CD4-positive, CD25-positive, alpha-beta regulatory T cell (primary cell): ENCODE results near the gene BDKRB2. TPM values are rescaled to one million over a fixed set of nuclear protein-coding genes. Genes with fewer than 3 reads are reported as not detected.

Experiments
- ATAC-seq, 2 donors: fragments of 150-1000 bp; cut with Tn5 transposase; one replicate each; pipeline ENCODE4 v1.10.0; 2021; ENCODE audit warnings: low read depth in 2 of 2, moderate number of reproducible peaks in 2 of 2, moderate library complexity in 1 of 2
- DNase-seq, 3 donors: peaks; one replicate each; pipeline versions ENCODE4 v3.0.0 to v3.0.0-alpha.2; 2012 to 2022; ENCODE audit warnings: mixed read lengths in 1 of 3
- H3K27ac ChIP-seq: one replicate; pipeline ENCODE4 v1.7.0; 2013; ENCODE audit warnings: mild to moderate bottlenecking, low read length; ENCODE audit not compliant: insufficient read depth, poor library complexity, severe bottlenecking
- H3K27me3 ChIP-seq: one replicate; pipeline ENCODE4 v1.7.0; 2013; ENCODE audit warnings: low read length; ENCODE audit not compliant: control insufficient read depth, insufficient read depth
- H3K36me3 ChIP-seq: one replicate; pipeline ENCODE4 v1.7.0; 2013; ENCODE audit warnings: mild to moderate bottlenecking, low read length, moderate library complexity; ENCODE audit not compliant: control insufficient read depth, insufficient read depth
- H3K4me1 ChIP-seq: 2 replicates; pipeline ENCODE4 v1.7.0; 2013; ENCODE audit warnings: mild to moderate bottlenecking, low read length; ENCODE audit not compliant: insufficient read depth, control insufficient read depth, poor library complexity, severe bottlenecking
- H3K4me3 ChIP-seq: one replicate; pipeline ENCODE4 v1.7.0; 2013; ENCODE audit warnings: low read depth, mild to moderate bottlenecking, low read length, moderate library complexity
- H3K9me3 ChIP-seq, 2 experiments: 1 replicate in 1 of 2; 2 replicates in 1 of 2; pipeline ENCODE4 v1.7.0; 2013; ENCODE audit warnings: low read length in 2 of 2, mild to moderate bottlenecking in 1 of 2, moderate library complexity in 1 of 2; ENCODE audit not compliant: control insufficient read depth in 2 of 2
- H3K27ac Mint-ChIP-seq, 3 donors: one replicate each; pipeline ENCODE4 v1.8.0; 2020 to 2022; ENCODE audit warnings: mild to moderate bottlenecking in 3 of 3, mixed read lengths in 3 of 3, moderate library complexity in 2 of 3
- H3K27me3 Mint-ChIP-seq: one replicate; pipeline ENCODE4 v1.8.0; 2022; ENCODE audit warnings: mild to moderate bottlenecking, mixed read lengths
- H3K36me3 Mint-ChIP-seq: one replicate; pipeline ENCODE4 v1.8.0; 2020; ENCODE audit warnings: mixed read lengths
- H3K4me1 Mint-ChIP-seq, 4 donors: one replicate each; pipeline ENCODE4 v1.8.0; 2020 to 2022; ENCODE audit warnings: mixed read lengths in 4 of 4, mild to moderate bottlenecking in 1 of 4
- H3K4me3 Mint-ChIP-seq, 4 donors: one replicate each; pipeline ENCODE4 v1.8.0; 2020 to 2022; ENCODE audit warnings: mild to moderate bottlenecking in 4 of 4, mixed read lengths in 4 of 4, moderate library complexity in 3 of 4
- H3K9me3 Mint-ChIP-seq, 7 donors: one replicate each; pipeline ENCODE4 v1.8.0; 2020 to 2022; ENCODE audit warnings: mixed read lengths in 7 of 7, mild to moderate bottlenecking in 3 of 7, moderate library complexity in 2 of 7
- polyA plus RNA-seq, 4 donors: library from polyadenylated mRNA; unstranded; fragments of 300-500 nt; fragmentation: Illumina TruSeq; gene quantifications; one replicate each; pipeline ENCODE4 v1.2.3, GENCODE V29; 2021
- total RNA-seq: library from RNA; stranded (reverse); gene quantifications from one replicate; pipeline ENCODE4 v1.2.3, GENCODE V29; 2022

Gene BDKRB2
- total and polyA plus RNA-seq, 5 donors from 2014 or later: not detected

DNA sequence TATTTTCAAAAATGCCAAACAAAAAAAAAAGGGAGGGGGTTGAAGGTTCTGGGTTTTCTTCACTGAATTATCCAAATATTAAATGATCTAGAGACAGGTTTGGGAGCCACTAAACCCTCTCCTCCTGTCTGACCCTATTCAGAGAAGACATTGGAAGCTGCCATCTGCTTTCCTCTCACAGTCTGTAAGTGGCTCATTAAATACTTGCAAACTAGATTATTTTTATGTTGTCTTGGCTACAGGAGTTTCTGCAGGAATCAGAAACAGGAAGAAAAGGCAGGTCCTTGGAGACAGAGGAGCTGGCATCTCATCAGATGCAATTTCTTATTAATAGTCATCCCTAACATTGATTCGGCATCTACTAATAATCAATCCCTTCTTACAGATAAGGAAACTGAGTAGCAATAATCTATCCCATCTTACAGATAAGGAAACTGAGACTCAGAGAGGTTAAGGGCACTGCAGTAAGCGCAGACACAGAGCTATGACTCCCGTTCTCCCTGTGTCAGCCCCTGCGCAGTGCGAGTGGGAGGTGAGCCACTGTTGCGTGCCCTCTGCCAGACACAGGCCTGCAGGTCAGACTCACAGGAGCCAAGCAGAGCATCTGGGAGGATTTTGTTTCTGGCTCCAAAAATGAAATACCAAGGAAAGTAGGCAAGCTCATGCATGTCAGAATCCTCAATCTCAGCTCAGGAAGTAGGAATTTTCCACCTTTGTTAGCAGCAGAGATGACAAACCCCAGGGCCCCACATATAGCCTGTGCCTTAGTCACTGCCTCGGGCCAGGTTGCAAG is 11.0 kb downstream of the BDKRB2 start:
- no peak overlapping the region for H3K27ac Mint-ChIP-seq
- H3K36me3 Mint-ChIP-seq: no peaks in the 10 kb centered on the region
- H3K4me3 Mint-ChIP-seq: no peak overlapping the region
- ATAC-seq (no peak), DNase-seq (no peak)
- Histone ChIP-seq H3K27ac (no peak overlapping the region), H3K36me3 (no peaks in the 10 kb centered on the region), H3K27me3 (no peaks in the 10 kb centered on the region), H3K4me1 (no peaks in the 10 kb centered on the region), H3K9me3 (peaks cover 4 to 7% of the 10 kb centered on the region in 2 experiments), H3K4me3 (no peak overlapping the region)
- no peaks in the 10 kb centered on the region for H3K4me1 Mint-ChIP-seq
- H3K9me3 Mint-ChIP-seq: peaks cover 0 to 8% (median 0%) of the 10 kb centered on the region in 7 donors
- peaks cover 16% of the 10 kb centered on the region for H3K27me3 Mint-ChIP-seq

DNA sequence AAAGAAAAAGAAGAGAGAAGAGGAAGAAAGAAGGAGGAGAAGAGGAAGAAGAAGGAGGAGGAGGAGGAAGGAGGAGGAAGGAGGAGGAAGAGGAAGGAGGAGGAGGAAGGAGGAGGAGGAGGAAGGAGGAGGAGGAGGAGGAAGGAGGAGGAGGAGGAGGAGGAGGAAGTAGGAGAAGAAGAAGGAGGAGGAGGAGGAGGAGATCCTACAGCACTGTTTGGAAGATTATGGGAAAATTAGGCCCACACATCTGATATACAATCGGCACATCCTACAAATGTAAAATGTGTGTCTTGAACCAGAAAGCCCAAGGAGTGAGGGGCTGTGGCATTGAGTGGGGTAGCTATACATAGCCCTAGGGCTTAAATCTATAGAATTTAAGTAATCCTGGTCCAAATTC is 12.0 kb downstream of the BDKRB2 start:
- Histone ChIP-seq H3K36me3 (no peaks in the 10 kb centered on the region), H3K27ac (no peak overlapping the region), H3K4me1 (no peaks in the 10 kb centered on the region), H3K4me3 (no peak overlapping the region), H3K9me3 (peaks cover 4 to 6% of the 10 kb centered on the region in 2 experiments), H3K27me3 (no peaks in the 10 kb centered on the region)
- Mint-ChIP-seq H3K27me3 (peaks cover 19% of the 10 kb centered on the region), H3K36me3 (no peaks in the 10 kb centered on the region), H3K4me1 (no peaks in the 10 kb centered on the region), H3K4me3 (no peak overlapping the region), H3K9me3 (peaks cover 0 to 8% (median 0%) of the 10 kb centered on the region in 7 donors), H3K27ac (no peak overlapping the region)
- no peak for DNase-seq
- ATAC-seq: no peak

- Mint-ChIP-seq H3K4me3 (no peak overlapping the region), H3K27me3 (peaks cover 15% of the 10 kb centered on the region), H3K4me1 (no peaks in the 10 kb centered on the region), H3K9me3 (peaks cover 0 to 4% (median 0%) of the 10 kb centered on the region in 7 donors), H3K27ac (no peak overlapping the region), H3K36me3 (no peaks in the 10 kb centered on the region)
- no peak overlapping the region for H3K4me3 ChIP-seq
- ATAC-seq (no peak), DNase-seq (no peak)
- H3K27ac ChIP-seq: no peak overlapping the region
- peaks cover 0 to under 1% of the 10 kb centered on the region in 2 experiments for H3K9me3 ChIP-seq
- no peaks in the 10 kb centered on the region for H3K27me3 ChIP-seq
- H3K4me1 ChIP-seq: no peaks in the 10 kb centered on the region
- no peaks in the 10 kb centered on the region for H3K36me3 ChIP-seq
These were observed 12.8 kb downstream of the BDKRB2 start for GRCh38 chr14:96217376-96217913.

DNA sequence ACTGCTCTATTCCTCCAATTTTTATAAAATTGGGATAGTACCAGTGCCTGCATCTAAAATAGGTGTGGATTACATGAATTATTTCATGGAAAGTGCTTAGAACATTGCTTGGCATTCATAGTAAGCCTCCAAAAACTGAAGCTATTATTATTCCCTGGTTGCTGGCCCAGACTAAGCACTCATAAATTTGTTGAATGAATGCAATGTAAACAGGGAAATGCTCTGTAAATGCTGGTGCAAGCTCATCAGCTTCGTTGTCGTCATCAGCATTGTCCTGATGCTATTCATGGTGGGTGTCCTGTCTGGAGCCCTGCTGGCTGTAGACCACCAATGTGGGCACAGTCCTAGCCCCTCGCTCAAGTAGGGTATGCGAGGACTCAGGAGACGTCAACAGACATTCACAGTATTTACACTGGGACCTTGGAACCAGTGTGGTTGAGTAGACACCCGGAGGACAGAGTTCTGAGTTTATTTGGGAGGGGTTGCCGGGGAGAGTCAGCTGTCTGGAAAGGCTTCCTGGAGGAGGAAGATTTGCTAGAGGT is 16.5 kb downstream of the BDKRB2 start:
- Mint-ChIP-seq H3K4me1 (no peaks in the 10 kb centered on the region), H3K27me3 (peaks cover 14% of the 10 kb centered on the region), H3K36me3 (no peaks in the 10 kb centered on the region), H3K27ac (no peak overlapping the region), H3K4me3 (no peak overlapping the region), H3K9me3 (no peaks in the 10 kb centered on the region)
- Histone ChIP-seq H3K4me1 (no peaks in the 10 kb centered on the region), H3K27ac (no peak overlapping the region), H3K36me3 (no peaks in the 10 kb centered on the region), H3K27me3 (no peaks in the 10 kb centered on the region), H3K9me3 (no peaks in the 10 kb centered on the region), H3K4me3 (no peak overlapping the region)
- ATAC-seq: no peak
- DNase-seq: no peak

- H3K36me3 Mint-ChIP-seq: no peaks in the 10 kb centered on the region
- no peak overlapping the region for H3K4me3 Mint-ChIP-seq
- H3K27me3 ChIP-seq: no peaks in the 10 kb centered on the region
- no peaks in the 10 kb centered on the region for H3K4me1 ChIP-seq
- DNase-seq (no peak), ATAC-seq (no peak)
- no peak overlapping the region for H3K27ac ChIP-seq
- H3K36me3 ChIP-seq: no peaks in the 10 kb centered on the region
- no peak overlapping the region for H3K27ac Mint-ChIP-seq
- no peaks in the 10 kb centered on the region for H3K9me3 ChIP-seq
- H3K4me3 ChIP-seq: no peak overlapping the region
- no peaks in the 10 kb centered on the region for H3K9me3 Mint-ChIP-seq
- H3K4me1 Mint-ChIP-seq: no peaks in the 10 kb centered on the region
- peaks cover 13% of the 10 kb centered on the region for H3K27me3 Mint-ChIP-seq
These were observed 17.2 kb downstream of the BDKRB2 start for GRCh38 chr14:96221841-96222240.

GRCh38 chr14:96224480-96225096 is 19.9 kb downstream of the BDKRB2 start:
- no peaks in the 10 kb centered on the region for H3K36me3 Mint-ChIP-seq
- H3K27me3 Mint-ChIP-seq: peaks cover 13% of the 10 kb centered on the region
- H3K9me3 Mint-ChIP-seq: no peaks in the 10 kb centered on the region

DNA sequence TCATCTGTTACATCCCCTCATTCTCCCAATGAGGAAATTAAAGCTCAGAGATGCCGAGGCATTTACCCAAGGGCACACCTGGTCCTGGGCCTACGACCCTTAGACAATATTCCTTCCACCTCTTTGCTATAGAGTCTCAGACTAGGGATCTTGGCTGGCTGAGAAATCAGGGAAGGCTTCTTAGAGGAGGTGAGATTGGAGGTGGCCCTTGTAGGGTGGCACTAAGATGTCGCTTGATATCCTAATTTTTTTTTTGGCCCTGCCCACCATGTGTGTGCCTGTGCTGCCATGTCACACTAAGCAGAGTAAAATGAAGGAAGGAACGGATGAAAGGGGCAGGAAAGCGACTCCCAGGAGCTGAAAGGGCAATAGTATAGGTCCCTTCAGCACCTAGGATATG is 20.6 kb downstream of the BDKRB2 start:
- Histone ChIP-seq H3K4me1 (no peaks in the 10 kb centered on the region), H3K9me3 (no peaks in the 10 kb centered on the region), H3K36me3 (no peaks in the 10 kb centered on the region), H3K27ac (no peak overlapping the region), H3K27me3 (no peaks in the 10 kb centered on the region), H3K4me3 (no peak overlapping the region)
- no peaks in the 10 kb centered on the region for H3K9me3 Mint-ChIP-seq
- H3K36me3 Mint-ChIP-seq: no peaks in the 10 kb centered on the region
- H3K27ac Mint-ChIP-seq: no peak overlapping the region
- DNase-seq (no peak), ATAC-seq (no peak)
- H3K27me3 Mint-ChIP-seq: peaks cover 14% of the 10 kb centered on the region
- H3K4me1 Mint-ChIP-seq: no peaks in the 10 kb centered on the region
- H3K4me3 Mint-ChIP-seq: no peak overlapping the region

More at GRCh38 chr14:96224480-96225096, 19.9 kb downstream of the BDKRB2 start:
- Mint-ChIP-seq H3K27ac (no peak overlapping the region), H3K4me3 (no peak overlapping the region), H3K4me1 (no peaks in the 10 kb centered on the region)
- Histone ChIP-seq H3K4me3 (no peak overlapping the region), H3K27ac (no peak overlapping the region), H3K36me3 (no peaks in the 10 kb centered on the region), H3K9me3 (no peaks in the 10 kb centered on the region), H3K4me1 (no peaks in the 10 kb centered on the region), H3K27me3 (no peaks in the 10 kb centered on the region)
- no peak for DNase-seq
- ATAC-seq: no peak
